Osteocyte (in vitro differentiated cells): ENCODE data around the gene CRYGN. TPM values are rescaled to one million over a fixed set of nuclear protein-coding genes. Genes with fewer than 3 reads are reported as not detected.

Experiments
- DNase-seq: peaks from one replicate; pipeline ENCODE4 v3.0.0; 2021; ENCODE audit warnings: mixed read lengths; ENCODE audit not compliant: unreplicated experiment; ENCODE audit errors: extremely low spot score
- H3K27ac Mint-ChIP-seq: one replicate; pipeline ENCODE4 v1.8.0; 2021; ENCODE audit warnings: mild to moderate bottlenecking, mixed read lengths; ENCODE audit not compliant: unreplicated experiment
- H3K27me3 Mint-ChIP-seq: one replicate; pipeline ENCODE4 v1.8.0; 2021; ENCODE audit warnings: mixed read lengths; ENCODE audit not compliant: unreplicated experiment
- H3K36me3 Mint-ChIP-seq: one replicate; pipeline ENCODE4 v1.8.0; 2021; ENCODE audit warnings: mixed read lengths; ENCODE audit not compliant: unreplicated experiment
- H3K4me1 Mint-ChIP-seq: one replicate; pipeline ENCODE4 v1.8.0; 2021; ENCODE audit warnings: mixed read lengths; ENCODE audit not compliant: unreplicated experiment
- H3K4me3 Mint-ChIP-seq: one replicate; pipeline ENCODE4 v1.8.0; 2021; ENCODE audit warnings: mild to moderate bottlenecking, moderate library complexity, mixed read lengths; ENCODE audit not compliant: unreplicated experiment
- H3K9me3 Mint-ChIP-seq: one replicate; pipeline ENCODE4 v1.8.0; 2021; ENCODE audit warnings: mixed read lengths; ENCODE audit not compliant: unreplicated experiment
- CTCF ChIP-seq: fragments of 200-600 bp; sonication (generic); IDR thresholded peaks from 2 replicates; pipeline ENCODE4 v1.5.0; 2021; ENCODE audit warnings: antibody characterized with exemption, mild to moderate bottlenecking, moderate library complexity
- total RNA-seq: library from RNA; stranded (reverse); gene quantifications from 2 replicates; pipeline ENCODE4 v1.2.1, GENCODE V29; 2021

Gene CRYGN
- total RNA-seq, 1 donor from 2014 or later: not detected

GRCh38 chr7:151385626-151386300, 54.2 kb downstream of the CRYGN start:
- no peak for DNase-seq
- H3K27ac Mint-ChIP-seq: no peak overlapping the region
- no peaks in the 10 kb centered on the region for H3K4me1 Mint-ChIP-seq
- H3K27me3 Mint-ChIP-seq: peaks cover 44% of the 10 kb centered on the region
- H3K9me3 Mint-ChIP-seq: no peaks in the 10 kb centered on the region
- no peak for TF ChIP-seq CTCF
- no peaks in the 10 kb centered on the region for H3K36me3 Mint-ChIP-seq
- no peak overlapping the region for H3K4me3 Mint-ChIP-seq

- H3K36me3 Mint-ChIP-seq: no peaks in the 10 kb centered on the region
- H3K9me3 Mint-ChIP-seq: no peaks in the 10 kb centered on the region
- peaks cover 39% of the 10 kb centered on the region for H3K27me3 Mint-ChIP-seq
Observed at GRCh38 chr7:151384776-151385625, 54.9 kb downstream of the CRYGN start.

GRCh38 chr7:151384352-151384697, 55.6 kb downstream of the CRYGN start:
- Mint-ChIP-seq H3K4me3 (no peak overlapping the region), H3K27ac (no peak overlapping the region), H3K36me3 (no peaks in the 10 kb centered on the region), H3K4me1 (no peaks in the 10 kb centered on the region), H3K9me3 (no peaks in the 10 kb centered on the region), H3K27me3 (peaks cover 33% of the 10 kb centered on the region)
- DNase-seq: no peak
- TF ChIP-seq CTCF: no peak

More at GRCh38 chr7:151384776-151385625, 54.9 kb downstream of the CRYGN start:
- H3K27ac Mint-ChIP-seq: no peak overlapping the region
- no peak overlapping the region for H3K4me3 Mint-ChIP-seq
- no peaks in the 10 kb centered on the region for H3K4me1 Mint-ChIP-seq
- no peak for TF ChIP-seq CTCF
- DNase-seq: no peak

GRCh38 chr7:151383638-151384351, 56.1 kb downstream of the CRYGN start:
- Mint-ChIP-seq H3K4me1 (no peaks in the 10 kb centered on the region), H3K9me3 (no peaks in the 10 kb centered on the region), H3K27ac (no peak overlapping the region), H3K36me3 (peaks cover under 1% of the 10 kb centered on the region), H3K4me3 (no peak overlapping the region), H3K27me3 (peaks cover 32% of the 10 kb centered on the region)
- TF ChIP-seq CTCF: no peak
- no peak for DNase-seq
